ENCODE measurements around the gene TSPAN14.

DNA sequence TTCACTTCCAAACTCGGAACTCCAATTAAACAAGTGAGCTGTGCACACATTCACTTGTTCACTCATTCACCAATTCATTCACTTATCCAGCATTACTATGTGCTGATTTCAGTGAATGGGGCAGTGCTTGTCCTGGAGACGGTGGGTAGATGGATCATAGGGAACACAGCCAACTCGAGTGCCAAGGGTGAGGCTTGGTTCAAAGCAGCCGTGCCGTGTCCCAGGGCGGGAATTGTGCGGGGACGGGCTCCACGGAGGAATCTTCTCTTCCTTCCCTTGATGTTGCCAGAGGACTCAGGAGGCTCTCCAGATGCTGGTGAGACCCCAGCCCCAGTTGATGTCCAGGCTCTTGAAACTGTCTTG, 86.5 kb downstream of the TSPAN14 start:
- no peak for TF ChIP-seq EZH2 (IDR thresholded peaks at IDR 0.05; ENCODE audit: low read length, unreplicated experiment)
- TF ChIP-seq EZH2phosphoT487 (IDR thresholded peaks at IDR 0.05; ENCODE audit: borderline replicate concordance, low read length) = no peak
- TF ChIP-seq, protein P1, sequence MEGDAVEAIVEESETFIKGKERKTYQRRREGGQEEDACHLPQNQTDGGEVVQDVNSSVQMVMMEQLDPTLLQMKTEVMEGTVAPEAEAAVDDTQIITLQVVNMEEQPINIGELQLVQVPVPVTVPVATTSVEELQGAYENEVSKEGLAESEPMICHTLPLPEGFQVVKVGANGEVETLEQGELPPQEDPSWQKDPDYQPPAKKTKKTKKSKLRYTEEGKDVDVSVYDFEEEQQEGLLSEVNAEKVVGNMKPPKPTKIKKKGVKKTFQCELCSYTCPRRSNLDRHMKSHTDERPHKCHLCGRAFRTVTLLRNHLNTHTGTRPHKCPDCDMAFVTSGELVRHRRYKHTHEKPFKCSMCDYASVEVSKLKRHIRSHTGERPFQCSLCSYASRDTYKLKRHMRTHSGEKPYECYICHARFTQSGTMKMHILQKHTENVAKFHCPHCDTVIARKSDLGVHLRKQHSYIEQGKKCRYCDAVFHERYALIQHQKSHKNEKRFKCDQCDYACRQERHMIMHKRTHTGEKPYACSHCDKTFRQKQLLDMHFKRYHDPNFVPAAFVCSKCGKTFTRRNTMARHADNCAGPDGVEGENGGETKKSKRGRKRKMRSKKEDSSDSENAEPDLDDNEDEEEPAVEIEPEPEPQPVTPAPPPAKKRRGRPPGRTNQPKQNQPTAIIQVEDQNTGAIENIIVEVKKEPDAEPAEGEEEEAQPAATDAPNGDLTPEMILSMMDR (conservative IDR thresholded peaks at IDR 0.05; ENCODE audit: low read depth, low read length) = no peak

Data from PC-3 (cell line).